ENCODE data around the gene VEZF1. TPM values are rescaled to one million over a fixed set of nuclear protein-coding genes. Genes with fewer than 3 reads are reported as not detected.
"Not testable (repeated sequence)": the region's sequence is repeated elsewhere in the genome, so short reads cannot be mapped to it uniquely, and the experiment has no call there.

VEZF1 gene
- total RNA-seq, 1 donor from 2014 or later: 77.6 TPM

- no peak for ATAC-seq
- DNase-seq: no peak
- intact Hi-C loops (cut with micrococcal nuclease): no loop called here
Measured at GRCh38 chr17:57984261-57984890, 3.7 kb downstream of the VEZF1 start.

DNA sequence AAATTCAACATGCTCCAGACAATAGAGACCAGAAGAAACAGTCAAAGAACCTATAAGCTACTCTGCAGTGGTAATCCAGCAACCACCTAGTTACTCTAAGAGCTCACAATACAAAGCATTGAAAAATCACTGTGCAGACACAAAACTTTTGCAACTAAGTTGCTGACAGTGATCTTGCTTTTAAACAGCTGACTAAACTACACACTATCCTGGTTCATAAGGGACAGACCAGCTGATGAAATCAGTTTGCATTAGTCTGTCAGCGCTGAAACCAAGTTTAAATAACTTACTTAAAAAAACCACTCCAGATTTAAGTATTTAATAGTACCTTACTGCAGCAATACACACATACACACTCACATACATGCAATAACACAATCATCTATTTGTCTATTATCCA lies 4.6 kb downstream of the VEZF1 start:
- intact Hi-C loops (cut with micrococcal nuclease): no loop called here
- DNase-seq (no peak), ATAC-seq (no peak)

DNA sequence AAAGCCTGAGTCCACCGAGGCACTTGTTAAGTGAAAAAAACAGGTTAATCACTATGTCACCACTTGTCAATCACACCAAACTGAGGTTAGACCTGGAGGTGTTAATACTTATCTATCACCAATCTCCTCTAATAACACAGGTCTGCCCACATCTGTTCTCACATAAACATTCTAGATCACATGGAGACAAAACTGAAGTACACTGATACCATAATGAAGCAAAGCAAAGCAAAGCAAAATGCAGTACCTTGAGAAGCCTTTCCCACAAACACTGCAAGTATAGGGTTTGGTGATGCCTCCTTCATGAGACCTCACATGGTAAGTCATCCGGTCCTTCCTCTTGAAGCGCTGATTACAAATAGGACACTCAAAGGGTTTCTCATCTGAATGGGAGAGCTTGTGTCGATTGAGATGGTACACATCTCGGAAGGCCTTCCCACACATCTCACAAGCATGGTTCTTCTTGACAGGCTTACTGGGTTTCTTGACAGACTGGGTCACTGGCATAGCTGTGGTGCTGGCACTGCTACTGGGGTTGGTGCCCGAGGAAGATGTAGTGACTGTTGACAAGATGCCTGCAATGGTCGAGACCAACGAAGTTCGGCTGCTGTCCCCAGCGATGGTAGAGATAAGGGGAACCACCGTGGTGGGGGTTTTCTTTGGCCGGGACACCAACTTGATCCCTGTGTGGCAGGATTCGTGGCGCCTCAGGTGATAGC lies 5.4 kb downstream of the VEZF1 start:
- ATAC-seq (no peak), DNase-seq (no peak)
- intact Hi-C loops (cut with micrococcal nuclease): no loop called here

- intact Hi-C loops (cut with micrococcal nuclease): no loop called here
- no peak for ATAC-seq
- DNase-seq: no peak
Measured at GRCh38 chr17:57980522-57980921, 7.5 kb downstream of the VEZF1 start.

DNA sequence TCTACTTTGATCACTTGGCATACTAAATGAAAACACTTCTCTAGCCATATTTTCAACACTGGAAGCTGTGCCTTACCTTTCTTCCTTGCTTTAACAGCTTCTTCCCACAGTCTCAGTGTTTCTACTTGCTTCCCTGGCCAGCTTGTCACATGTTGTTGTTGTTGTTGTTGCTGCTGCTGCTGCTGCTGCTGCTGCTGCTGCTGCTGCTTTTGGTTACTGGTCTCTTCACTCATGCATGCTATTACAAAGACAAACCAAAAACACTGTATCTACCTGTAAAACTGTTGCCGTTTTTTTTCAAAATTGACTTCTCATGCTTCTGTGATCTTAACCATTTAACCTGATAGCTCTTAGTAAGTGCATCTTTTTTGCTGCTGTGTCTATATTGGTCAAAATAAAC lies 9.0 kb downstream of the VEZF1 start:
- DNase-seq (no peak), ATAC-seq (no peak)

GRCh38 chr17:57976594-57976993 lies 11.5 kb downstream of the VEZF1 start:
- DNase-seq (no peak), ATAC-seq (no peak)
- intact Hi-C loops (cut with micrococcal nuclease): no loop called here

More for the DNA sequence above, 9.0 kb downstream of the VEZF1 start:
- intact Hi-C loops (cut with micrococcal nuclease): no loop called here

- intact Hi-C loops (cut with micrococcal nuclease): no loop called here
- ATAC-seq: peak; percentile 45
Measured at GRCh38 chr17:57975044-57975443, 13.0 kb downstream of the VEZF1 start.

GRCh38 chr17:57974053-57974824 lies 13.8 kb downstream of the VEZF1 start:
- DNase-seq; intact Hi-C loops (cut with micrococcal nuclease): not testable (repeated sequence)
- ATAC-seq: peak; percentile 80

More at GRCh38 chr17:57975044-57975443, 13.0 kb downstream of the VEZF1 start:
- DNase-seq: no peak

GRCh38 chr17:57972151-57972550 lies 15.9 kb downstream of the VEZF1 start:
- DNase-seq (no peak), ATAC-seq (no peak)
- intact Hi-C loops (cut with micrococcal nuclease): no loop called here

GRCh38 chr17:57971572-57971971 lies 16.5 kb downstream of the VEZF1 start:
- ATAC-seq: no peak
- intact Hi-C loops (cut with micrococcal nuclease): no loop called here
- DNase-seq: no peak

DNA sequence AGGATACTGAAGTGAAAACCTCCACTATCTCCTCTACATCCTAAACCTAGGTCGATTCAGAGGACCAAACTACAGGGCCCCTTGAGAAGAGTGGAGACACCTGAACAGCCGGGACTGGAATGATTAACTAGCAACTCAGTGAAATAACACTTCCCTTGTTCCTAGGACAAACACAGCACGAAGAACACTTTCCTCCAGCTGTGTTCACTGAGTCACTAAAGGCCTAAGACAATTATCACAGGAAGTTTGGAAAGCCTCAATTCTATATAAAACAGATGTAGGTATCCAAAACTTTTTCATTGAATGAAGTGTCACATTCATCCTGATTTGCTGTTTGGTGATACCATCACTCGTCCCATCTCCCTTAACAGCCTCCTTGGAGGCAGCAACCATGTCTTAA lies 17.3 kb downstream of the VEZF1 start:
- intact Hi-C loops (cut with micrococcal nuclease): no loop called here
- DNase-seq (no peak), ATAC-seq (no peak)

GRCh38 chr17:57968456-57968855 lies 19.6 kb downstream of the VEZF1 start:
- no peak for DNase-seq
- intact Hi-C loops (cut with micrococcal nuclease): no loop called here
- no peak for ATAC-seq

DNA sequence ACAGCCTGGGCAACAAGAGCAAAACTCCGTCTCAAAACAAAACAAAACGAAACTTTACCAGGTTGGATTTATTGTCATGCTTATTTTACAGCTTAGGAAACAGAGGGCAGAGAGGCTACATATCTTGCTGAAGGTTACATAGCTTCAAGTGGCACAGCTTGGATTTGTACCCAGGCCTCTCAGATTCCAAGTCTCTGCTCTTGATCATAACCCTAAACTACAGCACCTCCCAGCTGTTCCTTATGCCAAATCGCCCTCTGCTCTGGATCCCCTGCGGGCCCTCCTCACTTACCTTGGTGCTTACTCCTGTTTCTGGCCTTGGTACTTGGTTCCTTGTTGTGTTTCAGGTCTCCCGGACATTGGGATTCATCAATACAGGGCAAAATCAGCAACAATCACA lies 21.2 kb downstream of the VEZF1 start:
- intact Hi-C loops (cut with micrococcal nuclease): no loop called here
- ATAC-seq (peak; percentile 66), DNase-seq (no peak)

DNA sequence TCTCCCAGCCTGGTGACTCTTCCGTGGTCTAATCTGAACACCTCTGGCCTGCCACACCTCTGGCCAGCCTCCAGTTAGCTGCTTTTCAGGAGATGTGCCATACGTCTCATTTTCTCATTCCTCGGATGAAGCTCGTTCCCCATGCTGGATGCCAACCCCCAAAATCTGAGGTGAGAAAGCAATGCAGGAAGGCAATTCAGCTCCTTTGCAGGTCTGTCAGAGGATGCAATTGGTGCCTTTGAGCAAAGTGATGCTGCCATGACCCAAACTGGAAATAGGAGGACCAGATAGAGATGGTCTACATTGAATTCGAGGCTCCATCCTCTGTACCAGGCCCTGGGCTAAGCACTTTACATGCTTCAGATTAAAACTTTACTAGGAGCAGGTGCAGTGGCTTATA lies 21.8 kb downstream of the VEZF1 start:
- DNase-seq (no peak), ATAC-seq (no peak)
- intact Hi-C loops (cut with micrococcal nuclease): no loop called here

- intact Hi-C loops (cut with micrococcal nuclease): no loop called here
- DNase-seq: no peak
- ATAC-seq: no peak
Measured at GRCh38 chr17:57965521-57966160, 22.4 kb downstream of the VEZF1 start.

DNA sequence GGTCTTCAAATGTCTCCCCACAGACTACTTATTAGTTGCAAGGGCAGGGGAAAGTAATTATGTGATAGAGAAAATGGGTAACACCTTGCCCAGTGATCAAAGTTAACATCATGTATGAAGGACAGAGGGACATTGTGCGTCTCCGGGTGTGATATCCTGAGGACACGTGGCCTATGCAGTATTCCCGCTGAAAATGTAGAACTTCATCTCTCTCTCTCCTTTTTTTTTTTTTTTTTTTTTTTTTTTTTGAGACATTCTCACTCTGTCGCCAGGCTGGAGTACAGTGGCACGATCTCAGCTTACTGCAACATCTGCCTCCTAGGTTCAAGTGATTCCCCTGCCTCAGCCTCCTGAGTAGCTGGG lies 24.9 kb downstream of the VEZF1 start:
- DNase-seq (no peak), ATAC-seq (no peak)
- intact Hi-C loops (cut with micrococcal nuclease): no loop called here

- DNase-seq (no peak), ATAC-seq (no peak)
- intact Hi-C loops (cut with micrococcal nuclease): no loop called here
Measured at GRCh38 chr17:57962279-57963148, 25.5 kb downstream of the VEZF1 start.

DNA sequence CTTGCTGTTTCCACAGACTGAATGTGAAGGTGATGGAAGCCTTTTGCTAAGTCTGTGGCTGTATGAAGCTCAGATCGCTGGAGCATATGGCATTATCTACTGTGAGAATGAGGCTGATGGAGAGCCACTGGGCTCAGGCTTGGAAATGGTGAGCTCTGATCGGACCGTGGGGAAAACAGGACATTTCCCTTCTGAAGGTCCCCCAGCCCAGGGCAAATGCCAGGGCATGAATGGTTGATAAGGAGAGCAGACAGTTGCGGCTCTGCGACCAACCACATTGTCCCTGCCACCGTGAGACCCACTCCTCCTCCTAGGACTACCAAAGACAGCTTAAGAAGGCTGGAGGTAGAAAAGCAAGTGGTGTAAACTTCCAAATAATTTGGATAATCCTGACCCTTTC lies 28.1 kb downstream of the VEZF1 start:
- ATAC-seq (no peak), DNase-seq (no peak)
- intact Hi-C loops (cut with micrococcal nuclease): loop anchor here (10.0 kb wide), 1 partner anchor 65 kb away; no protein-coding TSS in a partner anchor

DNA sequence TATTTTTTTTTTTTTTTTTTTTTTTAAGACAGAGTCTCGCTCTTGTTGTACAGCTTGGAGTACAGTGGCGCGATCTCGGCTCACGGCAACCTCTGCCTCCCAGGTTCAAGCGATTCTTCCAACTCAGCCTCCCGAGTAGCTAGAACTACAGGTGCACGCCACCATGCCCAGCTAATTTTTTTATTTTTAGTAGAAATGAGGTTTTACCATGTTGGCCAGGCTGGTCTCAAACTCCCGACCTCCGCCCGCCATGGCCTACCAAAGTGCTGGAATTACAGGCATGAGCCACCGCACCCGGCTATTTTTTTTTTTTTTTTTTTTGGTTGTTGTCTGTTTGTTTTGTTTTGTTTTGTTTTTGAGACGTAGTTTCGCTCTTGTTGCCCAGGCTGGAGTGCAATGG lies 29.7 kb downstream of the VEZF1 start:
- not testable (repeated sequence) for DNase-seq, ATAC-seq
- intact Hi-C loops (cut with micrococcal nuclease): loop anchor here (10.0 kb wide), 1 partner anchor 64 kb away; no protein-coding TSS in a partner anchor

All from left ventricle myocardium superior (tissue), 1 donor.